ENCODE results near the gene CACNA1B.

Gene CACNA1B

GRCh38 chr9:137870432-137870831 is 7.2 kb upstream of the CACNA1B start:
- no peak overlapping the region for H3K4me3 ChIP-seq (ENCODE audit: low read depth, low read length)
- TF ChIP-seq CTCF (IDR thresholded peaks at IDR 0.05; ENCODE audit: borderline replicate concordance, insufficient read depth, low read depth, low read length): no peak

- TF ChIP-seq CTCF (IDR thresholded peaks at IDR 0.05; ENCODE audit: borderline replicate concordance, insufficient read depth, low read depth, low read length): no peak
- H3K4me3 ChIP-seq (ENCODE audit: low read depth, low read length): no peak overlapping the region
These were observed 5.3 kb upstream of the CACNA1B start for GRCh38 chr9:137872296-137872695.

- H3K4me3 ChIP-seq (ENCODE audit: low read depth, low read length): no peak overlapping the region
- no peak for TF ChIP-seq CTCF (IDR thresholded peaks at IDR 0.05; ENCODE audit: borderline replicate concordance, insufficient read depth, low read depth, low read length)
These were observed 4.2 kb upstream of the CACNA1B start for GRCh38 chr9:137873408-137873807.

- H3K4me3 ChIP-seq (ENCODE audit: low read depth, low read length): no peak overlapping the region
- TF ChIP-seq CTCF (IDR thresholded peaks at IDR 0.05; ENCODE audit: borderline replicate concordance, insufficient read depth, low read depth, low read length): no peak
These were observed 3.7 kb upstream of the CACNA1B start for GRCh38 chr9:137873858-137874362.

- TF ChIP-seq CTCF (IDR thresholded peaks at IDR 0.05; ENCODE audit: borderline replicate concordance, insufficient read depth, low read depth, low read length): no peak
- H3K4me3 ChIP-seq (ENCODE audit: low read depth, low read length): no peak overlapping the region
These were observed 2.2 kb upstream of the CACNA1B start for GRCh38 chr9:137875354-137875753.

GRCh38 chr9:137875846-137876245 is 1.7 kb upstream of the CACNA1B start:
- no peak for TF ChIP-seq CTCF (IDR thresholded peaks at IDR 0.05; ENCODE audit: borderline replicate concordance, insufficient read depth, low read depth, low read length)
- no peak overlapping the region for H3K4me3 ChIP-seq (ENCODE audit: low read depth, low read length)

GRCh38 chr9:137876269-137876668 is 1.3 kb upstream of the CACNA1B start:
- no peak for TF ChIP-seq CTCF (IDR thresholded peaks at IDR 0.05; ENCODE audit: borderline replicate concordance, insufficient read depth, low read depth, low read length)
- no peak overlapping the region for H3K4me3 ChIP-seq (ENCODE audit: low read depth, low read length)
